Activated naive CD4-positive, alpha-beta T cell treated with anti-CD3 and anti-CD28 coated beads, Interleukin-2, amount 10 ng/mL, durations not matched to agents 7 days and 5 days (primary cell): Measurements from ENCODE around the gene UTP11.
"Not testable (repeated sequence)": the region's sequence is repeated elsewhere in the genome, so short reads cannot be mapped to it uniquely, and the experiment has no call there.

Experiments used
- CTCF ChIA-PET: fragments of 350-600 bp; sonication (Branson Sonifier 250); formaldehyde crosslinking; loops from one replicate; lab custom pipeline; 2021; ENCODE audit warnings: antibody characterized with exemption; lab: Charles Lee
- DNase-seq: peaks from one replicate; pipeline ENCODE4 v3.0.0-alpha.2; 2020
- H3K27ac Mint-ChIP-seq: one replicate; pipeline ENCODE4 v1.8.0; 2021; ENCODE audit warnings: mild to moderate bottlenecking, moderate library complexity, mixed read lengths
- H3K27me3 Mint-ChIP-seq: one replicate; pipeline ENCODE4 v1.8.0; 2021; ENCODE audit warnings: mild to moderate bottlenecking, mixed read lengths
- H3K36me3 Mint-ChIP-seq: one replicate; pipeline ENCODE4 v1.8.0; 2021; ENCODE audit warnings: mixed read lengths
- H3K4me1 Mint-ChIP-seq: one replicate; pipeline ENCODE4 v1.8.0; 2021; ENCODE audit warnings: mixed read lengths
- H3K4me3 Mint-ChIP-seq: one replicate; pipeline ENCODE4 v1.8.0; 2021; ENCODE audit warnings: mild to moderate bottlenecking, moderate library complexity, mixed read lengths
- H3K9me3 Mint-ChIP-seq: one replicate; pipeline ENCODE4 v1.8.0; 2021; ENCODE audit warnings: mixed read lengths

The UTP11 gene

GRCh38 chr1:38012363-38013226 is at the start of gene UTP11:
Gene UTP11, plus strand, starts transcription at chr1:38012734. Its CDS starts 69 bp downstream, at chr1:38012803.
- Mint-ChIP-seq H3K4me1 (peaks cover 63% of the 10 kb centered on the region), H3K4me3 (peak within 1 kb of the TSS; percentile 97), H3K36me3 (peaks cover 16% of the 10 kb centered on the region), H3K27ac (peak within 1 kb of the TSS; percentile 94), H3K27me3 (no peaks in the 10 kb centered on the region), H3K9me3 (no peaks in the 10 kb centered on the region)
- peak; percentile 95 for DNase-seq
- CTCF ChIA-PET = interaction anchor here (0.5 to 5.5 kb wide), 6 partner anchors 9 to 87 kb away, joined by 3 to 37 read pairs (median 4); partner anchors contain the start of gene SF3A3

GRCh38 chr1:37964106-37964505 is 48.4 kb upstream of the UTP11 start:
- H3K4me1 Mint-ChIP-seq, H3K27ac Mint-ChIP-seq, CTCF ChIA-PET, H3K9me3 Mint-ChIP-seq, H3K4me3 Mint-ChIP-seq, H3K27me3 Mint-ChIP-seq, DNase-seq: not testable (repeated sequence)
- peaks cover 42% of the 10 kb centered on the region for H3K36me3 Mint-ChIP-seq

DNA sequence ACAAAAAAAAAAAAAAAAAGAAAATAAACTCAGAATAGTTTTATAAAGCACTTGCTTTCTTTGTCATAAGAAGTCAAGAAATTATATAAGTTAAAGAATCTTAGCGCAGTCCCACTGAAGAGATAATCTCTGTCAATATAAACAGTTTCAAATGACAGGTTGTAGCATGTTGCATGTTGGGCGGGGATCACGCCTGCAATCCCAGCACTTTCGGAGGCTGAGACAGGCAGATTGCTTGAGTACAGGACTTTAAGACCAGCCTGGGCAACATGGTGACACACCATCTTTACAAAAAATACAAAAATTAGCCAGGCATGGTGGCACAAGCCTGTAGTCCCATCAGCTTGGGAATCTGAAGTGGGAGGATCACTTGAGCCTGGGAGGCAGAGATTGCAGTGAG is 47.2 kb upstream of the UTP11 start:
- DNase-seq = no peak
- H3K27me3 Mint-ChIP-seq = no peaks in the 10 kb centered on the region
- H3K27ac Mint-ChIP-seq = no peak overlapping the region
- peaks cover 46% of the 10 kb centered on the region for H3K36me3 Mint-ChIP-seq
- no peaks in the 10 kb centered on the region for H3K9me3 Mint-ChIP-seq
- CTCF ChIA-PET = no interaction called here
- no peaks in the 10 kb centered on the region for H3K4me1 Mint-ChIP-seq
- H3K4me3 Mint-ChIP-seq = no peak overlapping the region

DNA sequence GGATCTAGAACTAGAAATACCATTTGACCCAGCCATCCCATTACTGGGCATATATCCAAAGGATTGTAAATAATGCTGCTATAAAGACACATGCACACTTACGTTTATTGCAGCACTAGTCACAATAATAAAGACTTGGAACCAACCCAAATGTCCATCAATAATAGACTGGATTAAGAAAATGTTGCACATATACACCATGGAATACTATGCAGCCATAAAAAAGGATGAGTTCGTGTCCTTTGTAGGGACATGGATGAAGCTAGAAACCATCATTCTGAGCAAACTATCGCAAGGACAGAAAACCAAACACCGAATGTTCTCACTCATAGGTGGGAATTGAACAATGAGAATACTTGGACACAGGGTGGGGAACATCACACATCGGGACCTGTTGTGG is 38.9 kb upstream of the UTP11 start:
- DNase-seq, H3K4me3 Mint-ChIP-seq, H3K9me3 Mint-ChIP-seq, H3K27me3 Mint-ChIP-seq, CTCF ChIA-PET, H3K27ac Mint-ChIP-seq, H3K4me1 Mint-ChIP-seq: not testable (repeated sequence)
- peaks cover 73% of the 10 kb centered on the region for H3K36me3 Mint-ChIP-seq

- no peak for DNase-seq
- Mint-ChIP-seq H3K27ac (no peak overlapping the region), H3K27me3 (no peaks in the 10 kb centered on the region), H3K4me3 (no peak overlapping the region), H3K36me3 (peaks cover 73% of the 10 kb centered on the region), H3K4me1 (no peaks in the 10 kb centered on the region), H3K9me3 (peaks cover 4% of the 10 kb centered on the region)
- CTCF ChIA-PET = interaction anchor here (1.3 kb wide), 1 partner anchor 83 kb away, joined by 5 read pairs; no protein-coding TSS in a partner anchor
Observed at GRCh38 chr1:37974567-37974966, 38.0 kb upstream of the UTP11 start.

DNA sequence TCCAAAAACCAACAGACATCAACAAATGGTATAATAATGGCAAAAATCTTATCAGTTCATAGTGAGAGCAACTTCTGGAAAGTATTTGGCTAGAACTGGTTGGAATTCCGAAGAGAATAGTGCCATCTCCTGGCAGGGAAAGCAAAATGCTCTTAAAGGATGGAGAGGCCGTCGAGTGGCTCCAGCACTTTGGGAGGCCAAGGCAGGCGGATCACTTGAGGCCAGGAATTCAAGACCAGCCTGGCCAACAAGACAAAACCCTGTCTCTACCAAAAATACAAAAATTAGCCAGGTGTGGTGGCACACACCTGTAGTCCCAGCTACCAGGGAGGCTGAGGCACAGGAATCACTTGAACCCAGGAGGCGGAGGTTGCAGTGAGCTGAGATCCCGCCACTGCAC is 37.5 kb upstream of the UTP11 start:
- CTCF ChIA-PET = interaction anchor here (1.2 to 1.3 kb wide), 2 partner anchors 84 to 283 kb away, joined by 3 to 5 read pairs; partner anchors contain the start of gene CDCA8
- H3K4me1 Mint-ChIP-seq, H3K9me3 Mint-ChIP-seq, H3K27ac Mint-ChIP-seq, H3K4me3 Mint-ChIP-seq, H3K27me3 Mint-ChIP-seq: not testable (repeated sequence)
- H3K36me3 Mint-ChIP-seq = peaks cover 73% of the 10 kb centered on the region
- DNase-seq = peak; percentile 25

DNA sequence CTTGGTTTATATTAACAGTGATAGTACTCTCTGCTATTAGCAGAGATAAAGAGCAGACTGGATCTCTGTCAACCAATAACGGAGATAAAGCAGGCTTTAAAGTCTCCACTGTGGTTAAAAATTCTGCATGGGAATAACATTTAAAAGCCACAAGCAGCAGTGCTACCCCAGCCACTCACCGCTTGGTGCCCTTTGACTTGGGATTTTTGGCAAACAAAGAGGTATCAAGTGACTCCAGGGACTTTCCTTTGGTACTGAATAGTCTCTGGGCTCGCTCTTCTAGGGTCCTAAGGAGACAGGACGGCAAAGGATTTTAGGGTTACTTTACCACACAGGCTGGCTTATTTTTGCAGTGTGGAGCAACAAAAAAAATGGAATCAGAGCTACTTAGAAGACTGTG is 34.0 kb upstream of the UTP11 start:
- CTCF ChIA-PET = no interaction called here
- H3K27ac Mint-ChIP-seq = no peak overlapping the region

GRCh38 chr1:37983546-37983945 is 29.0 kb upstream of the UTP11 start:
- no peaks in the 10 kb centered on the region for H3K9me3 Mint-ChIP-seq
- no peak overlapping the region for H3K4me3 Mint-ChIP-seq
- H3K36me3 Mint-ChIP-seq = peaks cover 59% of the 10 kb centered on the region
- no peak overlapping the region for H3K27ac Mint-ChIP-seq
- CTCF ChIA-PET = interaction anchor here (0.6 kb wide), 1 partner anchor 27 kb away, joined by 3 read pairs; no protein-coding TSS in a partner anchor
- H3K27me3 Mint-ChIP-seq = no peaks in the 10 kb centered on the region
- H3K4me1 Mint-ChIP-seq = peaks cover 11% of the 10 kb centered on the region
- DNase-seq = no peak

More for the DNA sequence above, 34.0 kb upstream of the UTP11 start:
- Mint-ChIP-seq H3K36me3 (peaks cover 60% of the 10 kb centered on the region), H3K9me3 (peaks cover 4% of the 10 kb centered on the region), H3K27me3 (no peaks in the 10 kb centered on the region), H3K4me1 (no peaks in the 10 kb centered on the region), H3K4me3 (no peak overlapping the region)
- DNase-seq = no peak

GRCh38 chr1:37987679-37988078 is 24.9 kb upstream of the UTP11 start:
- peaks cover 7% of the 10 kb centered on the region for H3K27me3 Mint-ChIP-seq
- H3K27ac Mint-ChIP-seq = peak overlapping the region; percentile 62
- peaks cover 21% of the 10 kb centered on the region for H3K4me1 Mint-ChIP-seq
- CTCF ChIA-PET = interaction anchor here (1.3 kb wide), 1 partner anchor 38 kb away, joined by 4 read pairs; no protein-coding TSS in a partner anchor
- peaks cover 30% of the 10 kb centered on the region for H3K36me3 Mint-ChIP-seq
- no peaks in the 10 kb centered on the region for H3K9me3 Mint-ChIP-seq
- DNase-seq = no peak
- H3K4me3 Mint-ChIP-seq = peak overlapping the region; percentile 17

DNA sequence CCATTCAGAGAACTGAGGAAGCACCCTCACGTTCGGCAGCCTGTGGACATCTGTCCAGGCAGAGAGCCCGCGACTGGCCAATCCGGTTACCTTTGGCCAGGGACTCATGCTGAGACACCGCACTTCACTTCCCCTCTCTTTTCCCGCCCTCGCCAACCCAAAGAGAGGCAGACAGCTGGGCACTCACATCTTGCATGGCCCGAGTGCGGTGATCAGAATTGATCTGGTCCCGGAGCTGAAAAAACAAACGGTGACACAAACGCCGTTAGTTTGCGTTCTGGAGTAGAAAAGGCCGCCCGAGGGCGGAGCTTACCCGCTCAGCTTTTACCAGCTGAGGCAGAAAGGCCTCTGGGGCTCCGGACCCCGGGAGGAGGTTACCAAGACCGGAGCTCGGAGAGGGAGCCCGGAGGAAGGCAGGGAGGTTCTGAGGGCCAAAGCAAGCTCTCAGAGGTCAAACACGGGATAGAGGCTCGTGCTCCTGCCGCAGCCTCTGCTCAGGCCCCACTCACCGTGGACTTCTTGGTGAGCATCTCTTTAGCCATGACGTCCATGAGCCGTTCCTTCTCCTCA is 23.1 kb upstream of the UTP11 start:
- Mint-ChIP-seq H3K9me3 (no peaks in the 10 kb centered on the region), H3K36me3 (peaks cover 23% of the 10 kb centered on the region), H3K27me3 (peaks cover 7% of the 10 kb centered on the region), H3K4me1 (peaks cover 25% of the 10 kb centered on the region), H3K27ac (peak overlapping the region; percentile 92), H3K4me3 (peak overlapping the region; percentile 99)
- CTCF ChIA-PET = interaction anchor here (0.6 to 4.9 kb wide), 10 partner anchors 11 to 1674 kb away, joined by 3 to 37 read pairs (median 8); no protein-coding TSS in a partner anchor
- peak; percentile 67 for DNase-seq

- H3K27ac Mint-ChIP-seq = peak overlapping the region; percentile 85
- DNase-seq = no peak
- peak overlapping the region; percentile 55 for H3K4me3 Mint-ChIP-seq
- peaks cover 39% of the 10 kb centered on the region for H3K4me1 Mint-ChIP-seq
- H3K36me3 Mint-ChIP-seq = peaks cover 2% of the 10 kb centered on the region
- CTCF ChIA-PET = interaction anchor here (1.6 kb wide), 1 partner anchor 19 kb away, joined by 5 read pairs; no protein-coding TSS in a partner anchor
- H3K27me3 Mint-ChIP-seq = peaks cover 6% of the 10 kb centered on the region
- no peaks in the 10 kb centered on the region for H3K9me3 Mint-ChIP-seq
Observed at GRCh38 chr1:37994886-37995566, 17.5 kb upstream of the UTP11 start.

- CTCF ChIA-PET = no interaction called here
- H3K4me3 Mint-ChIP-seq = peak overlapping the region; percentile 41
- peak overlapping the region; percentile 37 for H3K27ac Mint-ChIP-seq
- no peaks in the 10 kb centered on the region for H3K9me3 Mint-ChIP-seq
- H3K4me1 Mint-ChIP-seq = peaks cover 39% of the 10 kb centered on the region
- peaks cover 3% of the 10 kb centered on the region for H3K27me3 Mint-ChIP-seq
- DNase-seq = peak; percentile 33
- peaks cover 2% of the 10 kb centered on the region for H3K36me3 Mint-ChIP-seq
Observed at GRCh38 chr1:37995751-37996345, 16.7 kb upstream of the UTP11 start.

GRCh38 chr1:37997256-37998088 is 15.1 kb upstream of the UTP11 start:
- H3K4me1 Mint-ChIP-seq = peaks cover 39% of the 10 kb centered on the region
- H3K4me3 Mint-ChIP-seq = no peak overlapping the region
- no peak for DNase-seq
- CTCF ChIA-PET = no interaction called here
- no peaks in the 10 kb centered on the region for H3K9me3 Mint-ChIP-seq
- H3K27me3 Mint-ChIP-seq = peaks cover 3% of the 10 kb centered on the region
- peaks cover 2% of the 10 kb centered on the region for H3K36me3 Mint-ChIP-seq
- no peak overlapping the region for H3K27ac Mint-ChIP-seq
